Motor neuron (in vitro differentiated cells): ENCODE data around the gene KIF6. TPM values are rescaled to one million over a fixed set of nuclear protein-coding genes. Genes with fewer than 3 reads are reported as not detected.
A peak's percentile ranks its signal among the peaks of the same experiment; 100 is the strongest.

Experiments used
- ATAC-seq, 8 experiments: fragments of 200-7000 bp; cut with Tn5 transposase; replicated peaks in 6 of 8; 2 replicates each; pipeline ENCODE4 v1.8.0; 2021; ENCODE audit warnings: mild to moderate bottlenecking in 8 of 8, moderate library complexity in 8 of 8
- H3K27ac ChIP-seq, 2 donors: fragments of 250-450 bp; sonication (Bioruptor Pico); 2 replicates each; pipeline ENCODE4 v1.9.0; 2021; ENCODE audit warnings: antibody characterized with exemption in 2 of 2, mild to moderate bottlenecking in 2 of 2, moderate library complexity in 1 of 2
- H3K4me1 ChIP-seq, 2 donors: fragments of 250-450 bp; sonication (Bioruptor Pico); replicated peaks in 1 of 2; 2 replicates each; pipeline ENCODE4 v1.6.1; 2021; ENCODE audit warnings: antibody characterized with exemption in 2 of 2, mild to moderate bottlenecking in 2 of 2, moderate library complexity in 1 of 2
- H3K4me3 ChIP-seq, 5 donors: fragments of 250-450 bp; sonication (Bioruptor Pico); 2 replicates each; pipeline ENCODE4 v1.9.0; 2021; ENCODE audit warnings: antibody characterized with exemption in 5 of 5, mild to moderate bottlenecking in 5 of 5, moderate library complexity in 4 of 5
- WGBS, 10 experiments: fragments of 450-650 bp; shearing (Covaris generic); methylation state at CpG; one replicate each; pipeline ENCODE4 v1.0.0; 2022; 5-methylcytosine and 5-hydroxymethylcytosine counted together
- in situ Hi-C, 9 experiments: fragments of 400-800 bp; cut with MboI; loops; one replicate each; pipeline ENCODE4 v1.15.0; 2021; ENCODE audit warnings: low sequenced_read_pairs in 9 of 9, low pct_unique_long_range_greater_than_20kb in 2 of 9; ENCODE audit not compliant: unreplicated experiment in 9 of 9
- total RNA-seq, 8 experiments: library from RNA; unstranded; fragments of 300-600 nt; gene quantifications; 2 replicates each; pipeline versions ENCODE4 v1.2.3 to v1.2.4, GENCODE V29; 2022

Gene KIF6
- total RNA-seq, 8 experiments from 2014 or later = 1.0 to 2.8 (median 1.6) TPM

GRCh38 chr6:39430871-39431523, 294.2 kb downstream of the KIF6 start:
- ATAC-seq = peak; percentile 47 to 86 (median 76)

GRCh38 chr6:39430446-39430845, 294.8 kb downstream of the KIF6 start:
- WGBS, 10 experiments = 88 to 100% (median 100%) methylated on average over 1 of the region's 1 CpG; no CpG with 5 or more reads in 7 of the 10 experiments
- Histone ChIP-seq H3K4me1 (peaks cover 4 to 11% of the 10 kb centered on the region in 2 donors), H3K4me3 (no peak overlapping the region), H3K27ac (no peak overlapping the region)
- peak in 2 of 8 experiments; percentile 8 to 21 for ATAC-seq
- in situ Hi-C loops = no loop called here

More at GRCh38 chr6:39430871-39431523, 294.2 kb downstream of the KIF6 start:
- peaks cover 0 to 5% of the 10 kb centered on the region in 2 donors for H3K4me1 ChIP-seq
- in situ Hi-C loops = no loop called here
- no peak overlapping the region for H3K4me3 ChIP-seq
- no peak overlapping the region for H3K27ac ChIP-seq
- WGBS, 10 experiments = 0 to 100% (median 71%) methylated on average over 1 to 10 of the region's 11 CpGs; no CpG with 5 or more reads in 1 of the 10 experiments

DNA sequence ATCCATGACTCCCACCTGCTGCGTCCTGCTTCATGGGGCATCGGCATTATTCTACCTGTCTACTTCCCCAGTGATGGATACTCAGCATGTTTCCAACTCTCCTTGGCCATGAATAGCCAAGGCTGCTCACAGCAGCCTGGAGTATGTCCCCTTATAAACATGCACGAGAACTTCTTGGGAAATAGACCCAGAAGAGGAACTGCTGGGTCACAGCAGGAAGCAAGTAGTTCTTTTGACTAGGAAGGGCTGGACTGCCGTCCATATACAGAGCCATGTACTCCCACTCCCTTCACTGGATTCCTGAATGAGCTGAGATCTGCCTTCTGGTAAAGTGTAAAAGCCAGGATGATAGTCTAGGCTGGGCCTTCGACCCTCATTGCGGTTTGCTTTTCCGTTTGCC, 296.4 kb downstream of the KIF6 start:
- ATAC-seq = no peak
- Histone ChIP-seq H3K4me3 (no peak overlapping the region), H3K27ac (no peak overlapping the region), H3K4me1 (peaks cover 4 to 13% of the 10 kb centered on the region in 2 donors)
- in situ Hi-C loops = no loop called here
- 67 to 92% (median 82%) methylated on average over 2 to 7 of the region's 7 CpGs for WGBS, 10 experiments

DNA sequence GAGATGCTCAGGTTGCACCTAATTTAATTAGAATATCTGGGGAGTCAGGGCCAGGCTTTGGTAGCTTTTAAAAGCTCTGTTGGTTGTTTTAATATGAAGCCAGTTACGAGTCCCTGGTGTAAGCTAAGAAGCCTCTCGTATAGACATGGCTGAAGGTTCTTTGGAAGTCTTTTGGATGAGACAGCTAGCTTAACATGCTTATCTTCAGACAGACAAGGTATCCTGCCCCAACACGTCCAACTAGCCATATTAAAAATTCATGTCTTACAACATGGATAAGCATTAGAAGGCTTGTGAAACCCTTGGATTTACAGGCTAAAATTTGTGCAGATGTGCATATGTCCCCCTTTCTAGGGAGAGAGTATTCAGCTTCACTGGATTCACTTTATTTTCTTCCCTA, 297.1 kb downstream of the KIF6 start:
- 25 to 95% (median 68%) methylated on average over 1 to 3 of the region's 3 CpGs; no CpG with 5 or more reads in 2 of the 10 experiments for WGBS, 10 experiments
- ATAC-seq = no peak
- Histone ChIP-seq H3K4me1 (peaks cover 4 to 13% of the 10 kb centered on the region in 2 donors), H3K4me3 (no peak overlapping the region), H3K27ac (no peak overlapping the region)
- in situ Hi-C loops = no loop called here

GRCh38 chr6:39426073-39426456, 299.1 kb downstream of the KIF6 start:
- no peak overlapping the region for H3K27ac ChIP-seq
- 0 to 67% (median 29%) methylated on average over 1 to 2 of the region's 2 CpGs; no CpG with 5 or more reads in 3 of the 10 experiments for WGBS, 10 experiments
- in situ Hi-C loops = no loop called here
- ATAC-seq = peak; percentile 16 to 92 (median 88)
- peaks cover 4 to 15% of the 10 kb centered on the region in 2 donors for H3K4me1 ChIP-seq
- H3K4me3 ChIP-seq = no peak overlapping the region

DNA sequence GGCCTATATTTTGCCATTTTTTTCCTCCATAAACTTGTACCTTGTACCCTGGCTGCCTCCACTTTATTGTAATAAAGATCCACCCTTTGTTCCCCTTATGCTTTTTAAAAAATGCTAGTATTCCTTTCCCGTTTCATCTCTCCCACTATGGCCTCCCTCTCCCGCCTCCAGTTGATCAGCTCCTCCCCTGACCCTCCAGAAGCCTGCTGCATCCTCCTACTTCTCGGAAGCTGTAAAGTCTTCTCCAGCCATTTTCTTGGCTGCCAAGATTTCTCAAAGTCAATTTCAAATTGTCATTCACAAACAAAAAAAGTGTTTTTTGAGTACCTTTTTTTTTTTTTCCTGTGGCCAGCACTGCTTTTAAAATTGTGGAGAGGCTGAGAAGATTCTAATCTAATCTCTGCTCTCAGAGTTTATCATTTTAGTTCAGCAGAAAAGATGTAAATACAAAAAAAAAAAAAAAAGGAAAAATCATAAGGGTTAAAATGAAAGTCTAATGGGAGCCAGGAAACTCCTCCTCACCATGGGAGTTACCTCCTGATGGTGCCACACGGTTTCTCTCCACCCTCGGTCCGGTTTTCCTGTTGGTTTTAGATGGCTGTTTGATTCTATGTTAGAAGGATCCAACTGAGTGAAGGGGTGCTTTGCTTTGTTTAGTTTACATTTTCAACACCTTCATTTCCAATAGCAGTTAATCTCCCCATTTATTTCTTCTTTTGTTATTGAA, 299.7 kb downstream of the KIF6 start:
- in situ Hi-C loops = no loop called here
- Histone ChIP-seq H3K27ac (peak overlapping the region in 1 of 2 donors; percentile 32), H3K4me1 (peaks cover 4 to 15% of the 10 kb centered on the region in 2 donors), H3K4me3 (no peak overlapping the region)
- ATAC-seq = peak in 2 of 8 experiments; percentile 4
- 18 to 88% (median 63%) methylated on average over 1 to 6 of the region's 6 CpGs for WGBS, 10 experiments

GRCh38 chr6:39424831-39425230, 300.4 kb downstream of the KIF6 start:
- Histone ChIP-seq H3K27ac (no peak overlapping the region), H3K4me1 (peaks cover 4 to 15% of the 10 kb centered on the region in 2 donors), H3K4me3 (no peak overlapping the region)
- ATAC-seq = no peak
- in situ Hi-C loops = no loop called here
- WGBS, 10 experiments = 17 to 100% (median 89%) methylated on average over 1 to 3 of the region's 3 CpGs; no CpG with 5 or more reads in 3 of the 10 experiments

DNA sequence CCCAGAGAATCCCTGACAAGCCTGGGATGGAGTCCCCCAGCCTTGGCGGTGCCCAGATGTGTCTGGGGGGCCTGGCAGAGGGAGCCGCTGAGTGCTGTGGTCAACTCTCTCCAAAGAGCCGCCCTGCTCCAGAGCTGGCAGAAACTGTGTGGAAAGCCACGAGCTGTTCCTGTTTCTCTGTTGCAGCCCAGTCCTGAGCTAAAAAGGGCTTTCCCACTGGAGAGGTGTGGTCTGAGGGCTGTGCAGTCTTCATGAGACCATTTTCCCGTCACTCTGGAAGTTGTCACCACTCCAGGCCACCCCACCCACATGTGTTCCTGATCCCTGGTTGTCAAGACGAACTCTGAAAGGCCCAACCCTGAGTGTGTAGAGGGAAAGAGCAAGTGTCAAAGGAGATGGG, 303.0 kb downstream of the KIF6 start:
- Histone ChIP-seq H3K27ac (no peak overlapping the region), H3K4me3 (no peak overlapping the region), H3K4me1 (peaks cover 4 to 18% of the 10 kb centered on the region in 2 donors)
- ATAC-seq = peak in 3 of 8 experiments; percentile 52 to 90 (median 88)
- WGBS, 10 experiments = 86 to 100% (median 91%) methylated on average over 1 to 4 of the region's 6 CpGs; no CpG with 5 or more reads in 6 of the 10 experiments
- in situ Hi-C loops = no loop called here

DNA sequence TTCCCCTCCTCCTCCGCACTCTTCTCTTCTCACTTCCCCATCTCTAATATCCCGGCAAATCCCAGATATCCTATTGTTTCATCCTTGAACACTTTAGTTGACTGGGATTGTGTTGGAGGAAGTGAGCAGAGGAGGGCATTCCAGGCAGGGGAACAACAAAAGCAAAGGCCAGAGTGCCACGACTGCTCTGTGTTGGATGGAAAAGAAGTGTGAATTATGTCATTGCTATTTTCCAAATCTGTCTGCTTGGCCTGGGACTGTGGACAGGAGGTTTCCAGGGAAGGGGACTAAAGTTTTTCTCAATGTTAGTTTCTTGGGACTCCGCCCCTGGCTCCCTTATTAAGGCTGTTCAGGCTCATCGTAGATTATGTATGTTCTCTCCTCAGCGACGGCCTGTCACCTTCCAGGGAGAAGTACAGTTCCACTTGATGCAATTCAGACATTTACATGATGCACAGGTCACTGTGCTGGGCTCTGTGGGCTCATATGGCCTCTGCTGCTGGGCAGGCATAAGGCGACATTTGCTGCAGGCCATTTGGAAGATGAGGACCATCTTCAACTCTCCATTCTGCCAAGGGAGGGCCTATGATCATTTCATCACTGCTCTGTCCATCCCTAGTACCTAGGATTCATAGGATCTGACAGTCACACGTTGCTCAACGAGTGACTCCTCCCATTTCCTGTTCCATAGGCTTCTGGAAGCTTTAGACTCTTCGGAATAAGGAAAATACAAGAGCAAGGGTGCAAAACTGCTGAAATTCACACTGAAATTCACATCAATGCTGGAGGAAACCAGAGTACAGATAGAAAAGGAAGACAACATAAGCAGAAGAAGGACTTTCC, 303.6 kb downstream of the KIF6 start:
- peak in 2 of 8 experiments; percentile 56 to 61 for ATAC-seq
- WGBS, 10 experiments = 27 to 100% (median 78%) methylated on average over 1 to 9 of the region's 11 CpGs; no CpG with 5 or more reads in 2 of the 10 experiments

GRCh38 chr6:39420300-39421265, 304.6 kb downstream of the KIF6 start:
- no peak for ATAC-seq
- 81 to 97% (median 90%) methylated on average over 3 to 15 of the region's 15 CpGs for WGBS, 10 experiments
- in situ Hi-C loops = no loop called here

More for the DNA sequence above, 303.6 kb downstream of the KIF6 start:
- H3K4me3 ChIP-seq = no peak overlapping the region
- H3K27ac ChIP-seq = no peak overlapping the region
- H3K4me1 ChIP-seq = peaks cover 4 to 18% of the 10 kb centered on the region in 2 donors
- in situ Hi-C loops = no loop called here

DNA sequence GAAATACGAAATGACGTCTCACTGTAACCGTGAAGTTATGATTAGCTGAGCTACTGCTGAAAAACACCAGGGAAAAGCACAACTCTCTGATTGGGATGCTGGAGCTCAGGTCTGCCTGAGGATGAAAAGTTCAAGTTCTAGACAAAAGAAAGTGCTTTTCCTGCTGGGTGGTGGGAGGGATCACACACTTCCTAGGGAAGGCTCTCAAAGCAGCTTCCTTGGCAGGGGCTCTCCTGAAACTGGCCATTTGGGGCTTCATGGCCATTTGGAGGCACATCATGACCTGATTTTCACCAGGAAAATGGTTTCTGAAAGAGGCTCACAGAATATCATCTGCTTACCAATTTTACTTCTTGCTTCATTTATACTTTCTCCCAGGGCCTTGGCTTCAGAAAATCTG, 305.6 kb downstream of the KIF6 start:
- in situ Hi-C loops = no loop called here
- H3K27ac ChIP-seq = no peak overlapping the region
- no peak overlapping the region for H3K4me3 ChIP-seq
- 77 to 100% (median 97%) methylated on average over 2 to 3 of the region's 3 CpGs; no CpG with 5 or more reads in 4 of the 10 experiments for WGBS, 10 experiments
- ATAC-seq = no peak
- H3K4me1 ChIP-seq = peaks cover 0 to 5% of the 10 kb centered on the region in 2 donors

More at GRCh38 chr6:39420300-39421265, 304.6 kb downstream of the KIF6 start:
- Histone ChIP-seq H3K27ac (no peak overlapping the region), H3K4me3 (no peak overlapping the region), H3K4me1 (peaks cover under 1 to 9% of the 10 kb centered on the region in 2 donors)

DNA sequence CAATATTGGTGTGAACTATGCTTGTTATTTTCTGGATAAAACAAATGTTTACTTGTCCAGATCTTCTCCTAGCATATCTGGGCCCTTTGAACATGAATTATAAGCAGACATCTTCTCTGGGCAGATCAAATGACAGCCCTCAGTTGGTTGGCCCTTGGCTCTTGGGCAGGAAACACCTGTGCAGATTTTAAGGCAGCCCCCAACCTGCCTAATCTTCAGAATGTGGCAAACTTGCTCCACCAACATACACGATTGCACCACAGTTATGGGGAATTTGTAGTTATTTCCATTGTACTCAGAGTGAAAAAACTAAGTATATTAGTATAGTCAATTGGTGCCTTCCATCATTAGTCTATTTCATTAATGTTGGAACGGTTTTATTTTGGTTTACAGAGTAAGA, 307.8 kb downstream of the KIF6 start:
- Histone ChIP-seq H3K4me3 (no peak overlapping the region), H3K4me1 (peaks cover 0 to 5% of the 10 kb centered on the region in 2 donors), H3K27ac (no peak overlapping the region)
- in situ Hi-C loops = no loop called here
- 67 to 100% (median 85%) methylated on average over 1 to 2 of the region's 2 CpGs; no CpG with 5 or more reads in 3 of the 10 experiments for WGBS, 10 experiments
- ATAC-seq = no peak
